Activated B cell treated with CpG ODN at 0.5 μM for 24 hours (primary cell): ENCODE measurements around the gene TUBB1. TPM values are rescaled to one million over a fixed set of nuclear protein-coding genes. Genes with fewer than 3 reads are reported as not detected.
A peak's percentile ranks its signal among the peaks of the same experiment; 100 is the strongest.

ENCODE experiments used
- ATAC-seq: fragments of 200-7000 bp; cut with Tn5 transposase; one replicate; pipeline ENCODE4 v1.10.0; 2021; ENCODE audit warnings: low read depth, mild to moderate bottlenecking, moderate library complexity
- CTCF ChIA-PET: fragments of 350-600 bp; sonication (Branson Sonifier 250); formaldehyde crosslinking; loops from one replicate; lab custom pipeline; 2021; ENCODE audit warnings: antibody characterized with exemption; lab: Charles Lee
- POLR2A ChIA-PET: fragments of 350-600 bp; sonication (Branson Sonifier 250); formaldehyde crosslinking; loops from one replicate; lab custom pipeline; 2021; ENCODE audit warnings: antibody characterized with exemption; lab: Charles Lee
- DNase-seq: peaks from one replicate; pipeline ENCODE4 v3.0.0; 2022
- H3K27ac Mint-ChIP-seq: one replicate; pipeline ENCODE4 v1.8.0; 2020; ENCODE audit warnings: mixed read lengths
- H3K27me3 Mint-ChIP-seq: one replicate; pipeline ENCODE4 v1.8.0; 2021; ENCODE audit warnings: mixed read lengths
- H3K36me3 Mint-ChIP-seq: one replicate; pipeline ENCODE4 v1.8.0; 2021; ENCODE audit warnings: low read depth, mixed read lengths
- H3K4me1 Mint-ChIP-seq: one replicate; pipeline ENCODE4 v1.8.0; 2021; ENCODE audit warnings: mixed read lengths
- H3K4me3 Mint-ChIP-seq: one replicate; pipeline ENCODE4 v1.8.0; 2020; ENCODE audit warnings: mild to moderate bottlenecking, mixed read lengths
- H3K9me3 Mint-ChIP-seq: one replicate; pipeline ENCODE4 v1.8.0; 2020; ENCODE audit warnings: mixed read lengths
- CTCF ChIP-seq: fragments of 200-600 bp; IDR thresholded peaks from one replicate; pipeline ENCODE4 v1.8.0; 2022; ENCODE audit warnings: antibody characterized with exemption, mild to moderate bottlenecking
- intact Hi-C: fragments of 100-400 bp; cut with micrococcal nuclease; formaldehyde crosslinking; loops from one replicate; pipeline ENCODE4 v1.15.1; 2024
- total RNA-seq: library from RNA; stranded (reverse); gene quantifications from 2 replicates; pipeline ENCODE4 v1.2.3, GENCODE V29; 2022

Gene TUBB1
- total RNA-seq, result 0.05 and 0.09 TPM in 2 replicates

- Mint-ChIP-seq H3K27ac (no peak within 1 kb of the TSS), H3K27me3 (no peaks in the 10 kb centered on the region), H3K4me3 (no peak within 1 kb of the TSS), H3K4me1 (peaks cover 26% of the 10 kb centered on the region), H3K9me3 (no peaks in the 10 kb centered on the region), H3K36me3 (peaks cover 28% of the 10 kb centered on the region)
- ChIA-PET CTCF (no interaction called here), POLR2A (interaction anchor here (0.8 to 5.7 kb wide), 4 partner anchors 9 to 14 kb away, joined by 3 to 51 read pairs (median 12); partner anchors contain the start of gene ATP5F1E)
- TF ChIP-seq CTCF, result no peak
- ATAC-seq, result no peak
- DNase-seq, result no peak
- intact Hi-C loops, result no loop called here
Observed at GRCh38 chr20:59019217-59019616, at the start of gene TUBB1. Gene TUBB1, plus strand, starts transcription at chr20:59019429. Its CDS starts 94 bp downstream, at chr20:59019523.

- Mint-ChIP-seq H3K9me3 (no peaks in the 10 kb centered on the region), H3K27me3 (no peaks in the 10 kb centered on the region), H3K4me1 (peaks cover 24% of the 10 kb centered on the region), H3K4me3 (no peak overlapping the region), H3K27ac (no peak overlapping the region), H3K36me3 (no peaks in the 10 kb centered on the region)
- ChIA-PET CTCF (no interaction called here), POLR2A (interaction anchor here (1.3 kb wide), 1 partner anchor 11 kb away, joined by 3 read pairs; the partner anchor contains the start of gene NELFCD)
- intact Hi-C loops, result no loop called here
- ATAC-seq, result no peak
- DNase-seq, result no peak
- TF ChIP-seq CTCF, result no peak
Observed at GRCh38 chr20:58969439-58969838, 49.8 kb upstream of the TUBB1 start.

- peak; percentile 62 for ATAC-seq
- Mint-ChIP-seq H3K4me3 (no peak overlapping the region), H3K9me3 (no peaks in the 10 kb centered on the region), H3K36me3 (no peaks in the 10 kb centered on the region), H3K4me1 (peaks cover 24% of the 10 kb centered on the region), H3K27ac (no peak overlapping the region), H3K27me3 (no peaks in the 10 kb centered on the region)
- intact Hi-C loops, result no loop called here
- DNase-seq, result no peak
- no peak for TF ChIP-seq CTCF
- POLR2A ChIA-PET, result interaction anchor here (0.5 to 1.3 kb wide), 2 partner anchors 9 to 11 kb away, joined by 3 read pairs; partner anchors contain the start of gene NELFCD
- CTCF ChIA-PET, result no interaction called here
Observed at GRCh38 chr20:58970146-58970545, 49.1 kb upstream of the TUBB1 start.

- no peak for TF ChIP-seq CTCF
- H3K4me1 Mint-ChIP-seq, result peaks cover 24% of the 10 kb centered on the region
- DNase-seq (no peak), ATAC-seq (no peak)
- ChIA-PET CTCF (no interaction called here), POLR2A (interaction anchor here (0.6 to 1.0 kb wide), 2 partner anchors 9 to 18 kb away, joined by 3 to 6 read pairs; no protein-coding TSS in a partner anchor)
- no peaks in the 10 kb centered on the region for H3K36me3 Mint-ChIP-seq
- H3K27me3 Mint-ChIP-seq, result no peaks in the 10 kb centered on the region
- peaks cover 4% of the 10 kb centered on the region for H3K9me3 Mint-ChIP-seq
- no peak overlapping the region for H3K4me3 Mint-ChIP-seq
- intact Hi-C loops, result no loop called here
- no peak overlapping the region for H3K27ac Mint-ChIP-seq
Observed at GRCh38 chr20:58971429-58971828, 47.8 kb upstream of the TUBB1 start.

GRCh38 chr20:58973179-58973578, 46.0 kb upstream of the TUBB1 start:
- DNase-seq, result no peak
- POLR2A ChIA-PET, result interaction anchor here (0.6 to 0.7 kb wide), 2 partner anchors 34 to 69 kb away, joined by 3 to 4 read pairs; partner anchors contain the start of gene PRELID3B
- no peaks in the 10 kb centered on the region for H3K36me3 Mint-ChIP-seq

More at GRCh38 chr20:58973179-58973578, 46.0 kb upstream of the TUBB1 start:
- ATAC-seq, result no peak
- Mint-ChIP-seq H3K4me3 (no peak overlapping the region), H3K27ac (no peak overlapping the region), H3K27me3 (no peaks in the 10 kb centered on the region), H3K4me1 (peaks cover 25% of the 10 kb centered on the region), H3K9me3 (peaks cover 7% of the 10 kb centered on the region)
- no peak for TF ChIP-seq CTCF
- CTCF ChIA-PET, result no interaction called here
- intact Hi-C loops, result no loop called here
